ENCODE measurements around the gene SIRPB2.
A peak's percentile ranks its signal among the peaks of the same experiment; 100 is the strongest.

The SIRPB2 gene

GRCh38 chr20:1431158-1431557 is 60.1 kb downstream of the SIRPB2 start:
- H3K4me2 ChIP-seq (ENCODE audit: low read length), result peak overlapping the region; percentile 25
- H4K20me1 ChIP-seq (ENCODE audit: control insufficient read depth, insufficient read depth, low read depth, low read length), result no peaks in the 10 kb centered on the region
- no peaks in the 10 kb centered on the region for H3K27me3 ChIP-seq (ENCODE audit: control insufficient read depth, low read length)
- peaks cover 9% of the 10 kb centered on the region for H3K9me3 ChIP-seq (ENCODE audit: control insufficient read depth, insufficient read depth, low read length)
- H3K36me3 ChIP-seq (ENCODE audit: control insufficient read depth, low read length), result 0 out of 2 replicates have a peak, but pooled peaks cover 5% of the 10 kb centered on the region
- H3F3A ChIP-seq (ENCODE audit: control insufficient read depth, insufficient read depth), result peaks cover 11% of the 10 kb centered on the region
- H3K4me1 ChIP-seq (ENCODE audit: control insufficient read depth, low read length), result peaks cover 88% of the 10 kb centered on the region
- no peaks in the 10 kb centered on the region for H3K79me2 ChIP-seq (ENCODE audit: control insufficient read depth, low read length)
- no peaks in the 10 kb centered on the region for H3K9me2 ChIP-seq (replicated peaks; ENCODE audit: control insufficient read depth, low read length)
- H3K27ac ChIP-seq (ENCODE audit: low read depth, low read length), result peak overlapping the region; percentile 12
- H3K4me3 ChIP-seq (ENCODE audit: low read length), result peak overlapping the region; percentile 8
- TF ChIP-seq CTCF (IDR thresholded peaks at IDR 0.05; ENCODE audit: low read depth, low read length, poor library complexity, severe bottlenecking) (no peak), EZH2phosphoT487 (IDR thresholded peaks at IDR 0.05; ENCODE audit: borderline replicate concordance, low read length) (no peak)

DNA sequence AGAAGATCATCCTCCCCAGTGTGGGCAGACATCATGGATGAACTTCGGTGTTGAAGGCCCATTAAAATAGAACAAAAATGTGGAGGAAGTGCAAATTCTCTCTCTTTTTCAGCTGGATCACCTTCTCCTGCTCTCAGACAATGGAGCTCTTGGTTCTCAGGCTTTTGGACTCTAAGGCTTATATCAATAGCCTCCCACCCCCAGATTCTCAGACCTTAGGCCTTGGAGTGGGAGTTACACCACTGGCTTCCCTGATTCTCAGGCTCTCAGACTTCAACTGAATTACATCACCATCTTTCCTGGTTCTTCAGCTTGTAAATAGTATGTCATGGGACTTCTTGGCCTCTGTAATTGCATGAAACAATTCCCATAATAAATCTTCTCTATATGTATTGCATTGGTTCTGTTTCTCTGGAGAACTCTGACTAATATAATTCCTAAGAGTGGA is 61.2 kb downstream of the SIRPB2 start:
- Histone ChIP-seq H3K36me3 (ENCODE audit: control insufficient read depth, low read length) (0 out of 2 replicates have a peak, but pooled peaks cover 5% of the 10 kb centered on the region), H3K9me3 (ENCODE audit: control insufficient read depth, insufficient read depth, low read length) (peaks cover 9% of the 10 kb centered on the region), H3K4me2 (ENCODE audit: low read length) (no peak overlapping the region), H3K4me1 (ENCODE audit: control insufficient read depth, low read length) (peaks cover 77% of the 10 kb centered on the region), H3K27ac (ENCODE audit: low read depth, low read length) (no peak overlapping the region), H3K27me3 (ENCODE audit: control insufficient read depth, low read length) (no peaks in the 10 kb centered on the region), H3K79me2 (ENCODE audit: control insufficient read depth, low read length) (no peaks in the 10 kb centered on the region), H3K9me2 (replicated peaks; ENCODE audit: control insufficient read depth, low read length) (no peaks in the 10 kb centered on the region), H4K20me1 (ENCODE audit: control insufficient read depth, insufficient read depth, low read depth, low read length) (no peaks in the 10 kb centered on the region), H3F3A (ENCODE audit: control insufficient read depth, insufficient read depth) (0 out of 2 replicates have a peak, but pooled peaks cover 2% of the 10 kb centered on the region), H3K4me3 (ENCODE audit: low read length) (no peak overlapping the region)
- no peak for TF ChIP-seq EZH2phosphoT487 (IDR thresholded peaks at IDR 0.05; ENCODE audit: borderline replicate concordance, low read length)
- TF ChIP-seq CTCF (IDR thresholded peaks at IDR 0.05; ENCODE audit: low read depth, low read length, poor library complexity, severe bottlenecking), result no peak

GRCh38 chr20:1429143-1429728 is 62.0 kb downstream of the SIRPB2 start:
- Histone ChIP-seq H3K4me1 (ENCODE audit: control insufficient read depth, low read length) (peaks cover 70% of the 10 kb centered on the region), H3K4me3 (ENCODE audit: low read length) (no peak overlapping the region), H3F3A (ENCODE audit: control insufficient read depth, insufficient read depth) (0 out of 2 replicates have a peak, but pooled peaks cover 2% of the 10 kb centered on the region), H3K79me2 (ENCODE audit: control insufficient read depth, low read length) (no peaks in the 10 kb centered on the region), H3K27ac (ENCODE audit: low read depth, low read length) (no peak overlapping the region), H3K9me3 (ENCODE audit: control insufficient read depth, insufficient read depth, low read length) (peaks cover 6% of the 10 kb centered on the region), H3K9me2 (replicated peaks; ENCODE audit: control insufficient read depth, low read length) (no peaks in the 10 kb centered on the region), H4K20me1 (ENCODE audit: control insufficient read depth, insufficient read depth, low read depth, low read length) (no peaks in the 10 kb centered on the region), H3K36me3 (ENCODE audit: control insufficient read depth, low read length) (0 out of 2 replicates have a peak, but pooled peaks cover 5% of the 10 kb centered on the region), H3K4me2 (ENCODE audit: low read length) (no peak overlapping the region), H3K27me3 (ENCODE audit: control insufficient read depth, low read length) (no peaks in the 10 kb centered on the region)
- no peak for TF ChIP-seq EZH2phosphoT487 (IDR thresholded peaks at IDR 0.05; ENCODE audit: borderline replicate concordance, low read length)
- no peak for TF ChIP-seq CTCF (IDR thresholded peaks at IDR 0.05; ENCODE audit: low read depth, low read length, poor library complexity, severe bottlenecking)

All from DOHH2 (cell line).